IMR-90 (cell line): ENCODE measurements around the gene KIF15. TPM values are rescaled to one million over a fixed set of nuclear protein-coding genes. Genes with fewer than 3 reads are reported as not detected.

Experiments used
- ATAC-seq: fragments of 200-7000 bp; cut with Tn5 transposase; 2 replicates; pipeline ENCODE4 v1.9.1; 2020; ENCODE audit warnings: low read depth, mild to moderate bottlenecking, moderate library complexity
- BruUV-seq: library from RNA; stranded (reverse); fragments of 400-500 nt; replicated peaks from 2 replicates; lab custom pipeline; 2021; lab: Mats Ljungman, UMichigan
- CTCF ChIA-PET: fragments of 300-600 bp; formaldehyde crosslinking; extraction: SDS; loops from one replicate; lab custom pipeline; 2021; ENCODE audit warnings: antibody characterized with exemption; lab: Yijun Ruan, JAX
- POLR2A ChIA-PET: fragments of 300-600 bp; sonication (Branson Sonifier 250); formaldehyde crosslinking; loops from one replicate; lab custom pipeline; 2022; ENCODE audit warnings: antibody characterized with exemption; ENCODE audit not compliant: unreplicated experiment; lab: Charles Lee
- DNase-seq: peaks from one replicate; pipeline ENCODE4 v3.0.0; 2013
- H2AFZ ChIP-seq: replicated peaks from 2 replicates; pipeline ENCODE3; 2013; ENCODE audit warnings: low read length, mild to moderate bottlenecking; ENCODE audit not compliant: poor library complexity
- H2AK5ac ChIP-seq: 2 replicates; pipeline ENCODE4 v1.6.1; 2013; ENCODE audit warnings: low read depth, low read length, inconsistent platforms
- H2AK9ac ChIP-seq: replicated peaks from 2 replicates; pipeline ENCODE3; 2013; ENCODE audit warnings: mild to moderate bottlenecking, low read depth, low read length, moderate library complexity; ENCODE audit not compliant: poor library complexity
- H2BK120ac ChIP-seq: 2 replicates; pipeline ENCODE4 v1.6.1; 2013; ENCODE audit warnings: low read depth, low read length, inconsistent platforms
- H2BK15ac ChIP-seq: 3 replicates; pipeline ENCODE4 v1.6.1; 2013; ENCODE audit warnings: low read depth, low read length, inconsistent platforms
- H2BK20ac ChIP-seq: 2 replicates; pipeline ENCODE4 v1.6.1; 2013; ENCODE audit warnings: low read depth, mild to moderate bottlenecking, inconsistent platforms, low read length, moderate library complexity
- H2BK5ac ChIP-seq: 2 replicates; pipeline ENCODE4 v1.6.1; 2013; ENCODE audit warnings: mild to moderate bottlenecking, low read depth, low read length, inconsistent platforms; ENCODE audit not compliant: poor library complexity, severe bottlenecking
- H3K14ac ChIP-seq: replicated peaks from 2 replicates; pipeline ENCODE4 v1.6.1; 2013; ENCODE audit warnings: low read depth, low read length, inconsistent platforms
- H3K18ac ChIP-seq: 2 replicates; pipeline ENCODE4 v1.6.1; 2013; ENCODE audit warnings: low read depth, low read length, control low read depth
- H3K23ac ChIP-seq: 2 replicates; pipeline ENCODE4 v1.6.1; 2013; ENCODE audit warnings: low read depth, low read length, inconsistent platforms
- H3K27ac ChIP-seq: 2 replicates; pipeline ENCODE4 v1.5.1; 2013; ENCODE audit warnings: mild to moderate bottlenecking, control low read depth, low read length; ENCODE audit not compliant: insufficient read depth
- H3K27me3 ChIP-seq: 2 replicates; pipeline ENCODE4 v1.6.1; 2013; ENCODE audit warnings: low read length; ENCODE audit not compliant: control insufficient read depth, insufficient read depth
- H3K36me3 ChIP-seq: 2 replicates; pipeline ENCODE4 v1.6.1; 2013; ENCODE audit warnings: low read length, mixed read lengths; ENCODE audit not compliant: control insufficient read depth, insufficient read depth
- H3K4ac ChIP-seq: 2 replicates; pipeline ENCODE4 v1.6.1; 2013; ENCODE audit warnings: low read depth, low read length, inconsistent platforms
- H3K4me1 ChIP-seq: 2 replicates; pipeline ENCODE4 v1.6.1; 2013; ENCODE audit warnings: low read length, mixed read lengths; ENCODE audit not compliant: control insufficient read depth, insufficient read depth
- H3K4me2 ChIP-seq: 2 replicates; pipeline ENCODE4 v1.6.1; 2013; ENCODE audit warnings: low read depth, mild to moderate bottlenecking, control low read depth, low read length, moderate library complexity
- H3K4me3 ChIP-seq: 2 replicates; pipeline ENCODE4 v1.5.1; 2013; ENCODE audit warnings: low read depth, mild to moderate bottlenecking, control low read depth, low read length, moderate library complexity; ENCODE audit not compliant: insufficient read depth
- H3K56ac ChIP-seq: 2 replicates; pipeline ENCODE4 v1.6.1; 2013; ENCODE audit warnings: low read length, inconsistent platforms; ENCODE audit not compliant: insufficient read depth; ENCODE audit errors: extremely low read depth
- H3K79me1 ChIP-seq, 2 experiments: 2 replicates each; pipeline ENCODE4 v1.6.1; 2013; ENCODE audit warnings: low read length in 2 of 2, inconsistent platforms in 1 of 2, low read depth in 1 of 2
- H3K9ac ChIP-seq: 2 replicates; pipeline ENCODE4 v1.6.1; 2013; ENCODE audit warnings: low read depth, low read length, control low read depth
- H3K9me1 ChIP-seq: 2 replicates; pipeline ENCODE4 v1.6.1; 2013; ENCODE audit warnings: low read length, inconsistent platforms; ENCODE audit not compliant: insufficient read depth
- H3K9me3 ChIP-seq: 2 replicates; pipeline ENCODE4 v1.6.1; 2013; ENCODE audit warnings: low read length; ENCODE audit not compliant: control insufficient read depth, insufficient read depth
- H4K20me1 ChIP-seq: 2 replicates; pipeline ENCODE4 v1.6.1; 2013; ENCODE audit warnings: low read length, inconsistent platforms; ENCODE audit not compliant: insufficient read depth
- H4K5ac ChIP-seq: 2 replicates; pipeline ENCODE4 v1.6.1; 2013; ENCODE audit warnings: mild to moderate bottlenecking, low read depth, low read length, control low read depth
- H4K8ac ChIP-seq, 2 experiments: 2 replicates each; pipeline ENCODE4 v1.6.1; 2013; ENCODE audit warnings: low read depth in 2 of 2, low read length in 2 of 2, control low read depth in 1 of 2, inconsistent platforms in 1 of 2
- H4K91ac ChIP-seq: 2 replicates; pipeline ENCODE4 v1.6.1; 2013; ENCODE audit warnings: low read depth, low read length, inconsistent platforms; ENCODE audit not compliant: insufficient read depth
- BHLHE40 ChIP-seq: fragments of 150-350 bp; IDR thresholded peaks from 2 replicates; pipeline ENCODE4 v1.6.1; 2016; ENCODE audit warnings: mild to moderate bottlenecking, low read depth, low read length
- CEBPB ChIP-seq: IDR thresholded peaks from 2 replicates; pipeline ENCODE4 v1.6.1; 2012; ENCODE audit warnings: low read depth, low read length, improper control_type of control experiment
- CHD1 ChIP-seq: IDR thresholded peaks from 2 replicates; pipeline ENCODE4 v1.6.1; 2012; ENCODE audit warnings: low read depth, low read length, improper control_type of control experiment
- FOS ChIP-seq: fragments of 150-350 bp; IDR thresholded peaks from 2 replicates; pipeline ENCODE4 v1.6.1; 2016; ENCODE audit warnings: low read depth, low read length
- MAFK ChIP-seq: IDR thresholded peaks from 2 replicates; pipeline ENCODE4 v1.6.1; 2012; ENCODE audit warnings: low read depth, low read length, improper control_type of control experiment
- MAZ ChIP-seq: IDR thresholded peaks from 2 replicates; pipeline ENCODE4 v1.6.1; 2012; ENCODE audit warnings: low read depth, mild to moderate bottlenecking, low read length, improper control_type of control experiment, moderate library complexity, borderline replicate concordance
- POLR2A ChIP-seq: IDR thresholded peaks from 2 replicates; pipeline ENCODE4 v1.6.1; 2012; ENCODE audit warnings: mild to moderate bottlenecking, low read depth, low read length
- RFX5 ChIP-seq: IDR thresholded peaks from 2 replicates; pipeline ENCODE4 v1.8.0; 2012; ENCODE audit warnings: low read depth, mild to moderate bottlenecking, low read length, moderate library complexity
- SMC3 ChIP-seq: fragments of 150-350 bp; IDR thresholded peaks from 2 replicates; pipeline ENCODE4 v1.6.1; 2016; ENCODE audit warnings: low read depth, mild to moderate bottlenecking, antibody characterized with exemption, low read length, moderate library complexity
- WGBS, 2 experiments: methylation state at CpG; one replicate each; pipeline versions ENCODE4 v1.1.5 to v1.1.7; 2013; ENCODE audit warnings: missing lambda C conversion rate in 2 of 2; ENCODE audit not compliant: insufficient read length in 1 of 2; ENCODE audit errors: extremely low coverage in 2 of 2; 5-methylcytosine and 5-hydroxymethylcytosine counted together
- dilution Hi-C: fragments of 300-500 bp; cut with HindIII; formaldehyde crosslinking; loops from one replicate; pipeline ENCODE4 v1.14.3; 2018; ENCODE audit warnings: low sequenced_read_pairs; ENCODE audit not compliant: unreplicated experiment
- in situ Hi-C: fragments of 300-500 bp; cut with MboI; formaldehyde crosslinking; loops from 3 replicates; pipeline ENCODE4 v1.14.3; 2019; ENCODE audit warnings: low sequenced_read_pairs, inconsistent platforms, mixed read lengths
- intact Hi-C: fragments of 100-400 bp; cut with micrococcal nuclease; formaldehyde crosslinking; loops from 2 replicates; pipeline ENCODE4 v1.10.0; 2022
- polyA plus RNA-seq, 3 experiments: library from polyadenylated mRNA; depleted of rRNA; stranded (reverse); fragments of >200 nt; gene quantifications; 2 replicates each; pipeline ENCODE4 v1.2.3, GENCODE V29; 2012; ENCODE audit warnings: low replicate concordance in 1 of 3
- total RNA-seq: library from RNA; depleted of rRNA; stranded (reverse); fragments of >200 nt; gene quantifications from 2 replicates; pipeline ENCODE4 v1.2.3, GENCODE V29; 2012
- TF ChIP-seq, protein P1 (sequence below): fragments of 150-350 bp; IDR thresholded peaks from 2 replicates; pipeline ENCODE4 v1.6.1; 2016; ENCODE audit warnings: low read depth, mild to moderate bottlenecking, low read length, moderate library complexity, borderline replicate concordance
- TF ChIP-seq, protein P2 (sequence below): fragments of 150-350 bp; IDR thresholded peaks from 2 replicates; pipeline ENCODE4 v1.6.1; 2017; ENCODE audit warnings: mild to moderate bottlenecking, antibody characterized with exemption, low read length, low read depth
- TF ChIP-seq, protein P3 (sequence below): conservative IDR thresholded peaks from 2 replicates; pipeline ENCODE4 v1.5.1; 2012; ENCODE audit warnings: mild to moderate bottlenecking, low read depth, low read length, improper control_type of control experiment

The KIF15 gene
- total and polyA plus RNA-seq, 2 of the 4 experiments (the other 2 are of a cell fraction): 3.7 to 8.4 TPM

DNA sequence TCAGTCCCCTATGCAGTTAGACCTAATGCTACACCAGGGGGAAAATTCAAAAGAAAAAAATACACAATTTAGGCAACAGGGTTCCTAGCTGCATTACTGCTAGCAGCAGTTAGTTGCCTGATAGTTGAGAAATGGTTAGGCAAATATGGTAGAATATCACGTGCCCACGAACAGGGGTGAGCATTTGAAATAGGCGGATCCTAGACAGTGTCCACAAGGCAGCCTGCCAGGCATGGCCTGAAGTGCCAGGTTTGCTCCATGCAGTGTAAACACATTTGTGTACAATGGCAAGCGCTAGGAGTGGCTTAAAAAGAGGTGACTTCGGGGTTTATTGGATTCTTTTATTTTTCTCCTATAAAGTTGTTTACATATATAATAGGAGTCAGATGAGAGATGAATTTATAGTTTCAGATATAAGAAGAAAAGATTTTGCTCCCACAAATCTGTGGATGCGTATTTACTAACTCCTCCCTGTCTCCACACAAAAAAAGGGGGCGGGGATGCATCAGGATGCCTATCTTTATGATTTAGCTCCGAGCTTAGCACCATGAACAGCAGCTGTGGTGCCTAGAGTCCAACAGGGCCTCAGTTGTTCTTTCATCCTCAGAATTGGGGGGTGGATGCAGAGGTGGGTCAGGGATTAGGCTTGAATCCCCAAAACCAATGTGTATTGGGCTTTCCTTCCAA, 108.9 kb downstream of the KIF15 start:
- Histone ChIP-seq H3K36me3 (peaks cover 5% of the 10 kb centered on the region; the same call in 1 of the 2 replicates), H4K91ac (no peak overlapping the region), H3K27ac (no peak overlapping the region), H3K9me1 (peaks cover 7% of the 10 kb centered on the region; the same call in 1 of the 2 replicates), H4K5ac (no peak overlapping the region), H3K27me3 (no peaks in the 10 kb centered on the region), H3K9ac (no peak overlapping the region), H2BK20ac (no peak overlapping the region), H2BK120ac (no peak overlapping the region), H3K4ac (no peak overlapping the region), H2BK5ac (no peak overlapping the region), H3K9me3 (no peaks in the 10 kb centered on the region), H3K4me3 (no peak overlapping the region), H3K4me1 (no peaks in the 10 kb centered on the region), H4K20me1 (no peaks in the 10 kb centered on the region; the same call in 1 of the 2 replicates), H2AK9ac (no peak overlapping the region), H4K8ac (no peak overlapping the region), H2AFZ (no peak overlapping the region), H3K14ac (no peak overlapping the region), H3K56ac (no peak overlapping the region), H3K18ac (no peak overlapping the region), H3K4me2 (no peak overlapping the region), H3K23ac (no peak overlapping the region), H3K79me1 (peaks cover 0 to 10% of the 10 kb centered on the region in 2 experiments; a peak in 2 of 4 replicates), H2BK15ac (no peak overlapping the region), H2AK5ac (no peak overlapping the region)
- WGBS, 2 experiments: 71% methylated on average over 3 of the region's 8 CpGs; no CpG with 5 or more reads in 1 of the 2 experiments
- BruUV-seq: no TSS peak
- no peak for ATAC-seq
- POLR2A ChIA-PET: no interaction called here
- dilution Hi-C loops (no loop called here), intact Hi-C loops (no loop called here), in situ Hi-C loops (no loop called here)
- CTCF ChIA-PET: no interaction called here
- TF ChIP-seq MAFK (no peak), POLR2A (no peak), RFX5 (no peak), CHD1 (no peak), BHLHE40 (no peak), MAZ (no peak), SMC3 (no peak), FOS (no peak), CEBPB (no peak)
- TF ChIP-seq, protein P1, sequence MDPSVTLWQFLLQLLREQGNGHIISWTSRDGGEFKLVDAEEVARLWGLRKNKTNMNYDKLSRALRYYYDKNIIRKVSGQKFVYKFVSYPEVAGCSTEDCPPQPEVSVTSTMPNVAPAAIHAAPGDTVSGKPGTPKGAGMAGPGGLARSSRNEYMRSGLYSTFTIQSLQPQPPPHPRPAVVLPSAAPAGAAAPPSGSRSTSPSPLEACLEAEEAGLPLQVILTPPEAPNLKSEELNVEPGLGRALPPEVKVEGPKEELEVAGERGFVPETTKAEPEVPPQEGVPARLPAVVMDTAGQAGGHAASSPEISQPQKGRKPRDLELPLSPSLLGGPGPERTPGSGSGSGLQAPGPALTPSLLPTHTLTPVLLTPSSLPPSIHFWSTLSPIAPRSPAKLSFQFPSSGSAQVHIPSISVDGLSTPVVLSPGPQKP: no peak
- TF ChIP-seq, protein P2, sequence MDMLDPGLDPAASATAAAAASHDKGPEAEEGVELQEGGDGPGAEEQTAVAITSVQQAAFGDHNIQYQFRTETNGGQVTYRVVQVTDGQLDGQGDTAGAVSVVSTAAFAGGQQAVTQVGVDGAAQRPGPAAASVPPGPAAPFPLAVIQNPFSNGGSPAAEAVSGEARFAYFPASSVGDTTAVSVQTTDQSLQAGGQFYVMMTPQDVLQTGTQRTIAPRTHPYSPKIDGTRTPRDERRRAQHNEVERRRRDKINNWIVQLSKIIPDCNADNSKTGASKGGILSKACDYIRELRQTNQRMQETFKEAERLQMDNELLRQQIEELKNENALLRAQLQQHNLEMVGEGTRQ: no peak
- TF ChIP-seq, protein P3, sequence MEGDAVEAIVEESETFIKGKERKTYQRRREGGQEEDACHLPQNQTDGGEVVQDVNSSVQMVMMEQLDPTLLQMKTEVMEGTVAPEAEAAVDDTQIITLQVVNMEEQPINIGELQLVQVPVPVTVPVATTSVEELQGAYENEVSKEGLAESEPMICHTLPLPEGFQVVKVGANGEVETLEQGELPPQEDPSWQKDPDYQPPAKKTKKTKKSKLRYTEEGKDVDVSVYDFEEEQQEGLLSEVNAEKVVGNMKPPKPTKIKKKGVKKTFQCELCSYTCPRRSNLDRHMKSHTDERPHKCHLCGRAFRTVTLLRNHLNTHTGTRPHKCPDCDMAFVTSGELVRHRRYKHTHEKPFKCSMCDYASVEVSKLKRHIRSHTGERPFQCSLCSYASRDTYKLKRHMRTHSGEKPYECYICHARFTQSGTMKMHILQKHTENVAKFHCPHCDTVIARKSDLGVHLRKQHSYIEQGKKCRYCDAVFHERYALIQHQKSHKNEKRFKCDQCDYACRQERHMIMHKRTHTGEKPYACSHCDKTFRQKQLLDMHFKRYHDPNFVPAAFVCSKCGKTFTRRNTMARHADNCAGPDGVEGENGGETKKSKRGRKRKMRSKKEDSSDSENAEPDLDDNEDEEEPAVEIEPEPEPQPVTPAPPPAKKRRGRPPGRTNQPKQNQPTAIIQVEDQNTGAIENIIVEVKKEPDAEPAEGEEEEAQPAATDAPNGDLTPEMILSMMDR: no peak
- no peak for DNase-seq
